ENCODE data around the gene TANGO2. TPM values are rescaled to one million over a fixed set of nuclear protein-coding genes. Genes with fewer than 3 reads are reported as not detected.

Gene TANGO2
- total RNA-seq, 1 experiment from 2014 or later: 17.0 TPM

GRCh38 chr22:20108757-20109230 lies 87.9 kb downstream of the TANGO2 start:
- TF ChIP-seq ATF3 (IDR thresholded peaks at IDR 0.05): no peak
- RAD21 ChIA-PET (ENCODE audit: low non-redundant PET in 1 of 2, low total read pairs in 2 of 2, uncharacterized antibody in 2 of 2, unreplicated experiment in 2 of 2): no interaction called here
- intact Hi-C loops (cut with micrococcal nuclease): no loop called here
- no peak overlapping the region for H3K27ac ChIP-seq (ENCODE audit: low read depth, low read length)
- H3K36me3 ChIP-seq (ENCODE audit: control insufficient read depth in 1 of 2, insufficient read depth in 2 of 2, low read length in 2 of 2): peaks cover 24 to 69% of the 10 kb centered on the region in 2 experiments; a peak in 3 of 4 replicates
- no peak overlapping the region for H3K4me2 ChIP-seq (ENCODE audit: low read length)
- no TSS peak for BruUV-seq (replicated peaks)
- H2AFZ ChIP-seq (ENCODE audit: low read depth, low read length, poor library complexity, severe bottlenecking): no peak overlapping the region
- no peak for ATAC-seq
- CTCF ChIA-PET: no interaction called here
- POLR2A ChIA-PET: no interaction called here
- no peaks in the 10 kb centered on the region for H3K9me2 ChIP-seq (ENCODE audit: insufficient read depth)
- H3K79me2 ChIP-seq (ENCODE audit: insufficient read depth, low read length): peaks cover 22% of the 10 kb centered on the region
- no peaks in the 10 kb centered on the region for H4K20me1 ChIP-seq (ENCODE audit: insufficient read depth)
- H3K4me1 ChIP-seq (ENCODE audit: control insufficient read depth in 1 of 2, insufficient read depth in 2 of 2, low read length in 2 of 2): peaks cover 0 to 4% of the 10 kb centered on the region in 2 experiments; a peak in 1 of 4 replicates
- no peak for DNase-seq (ENCODE audit: low read depth, low spot score)
- H3K9ac ChIP-seq (ENCODE audit: low read length): no peak overlapping the region
- no peaks in the 10 kb centered on the region for H3K27me3 ChIP-seq (ENCODE audit: insufficient read depth, low read length)
- H3K4me3 ChIP-seq (replicated peaks in 1 of 2; ENCODE audit: low read depth in 1 of 2, low read length in 2 of 2): no peak overlapping the region
- H3K9me3 ChIP-seq (ENCODE audit: control insufficient read depth in 1 of 2, insufficient read depth in 1 of 2, low read depth in 1 of 2, low read length in 2 of 2): no peaks in the 10 kb centered on the region

DNA sequence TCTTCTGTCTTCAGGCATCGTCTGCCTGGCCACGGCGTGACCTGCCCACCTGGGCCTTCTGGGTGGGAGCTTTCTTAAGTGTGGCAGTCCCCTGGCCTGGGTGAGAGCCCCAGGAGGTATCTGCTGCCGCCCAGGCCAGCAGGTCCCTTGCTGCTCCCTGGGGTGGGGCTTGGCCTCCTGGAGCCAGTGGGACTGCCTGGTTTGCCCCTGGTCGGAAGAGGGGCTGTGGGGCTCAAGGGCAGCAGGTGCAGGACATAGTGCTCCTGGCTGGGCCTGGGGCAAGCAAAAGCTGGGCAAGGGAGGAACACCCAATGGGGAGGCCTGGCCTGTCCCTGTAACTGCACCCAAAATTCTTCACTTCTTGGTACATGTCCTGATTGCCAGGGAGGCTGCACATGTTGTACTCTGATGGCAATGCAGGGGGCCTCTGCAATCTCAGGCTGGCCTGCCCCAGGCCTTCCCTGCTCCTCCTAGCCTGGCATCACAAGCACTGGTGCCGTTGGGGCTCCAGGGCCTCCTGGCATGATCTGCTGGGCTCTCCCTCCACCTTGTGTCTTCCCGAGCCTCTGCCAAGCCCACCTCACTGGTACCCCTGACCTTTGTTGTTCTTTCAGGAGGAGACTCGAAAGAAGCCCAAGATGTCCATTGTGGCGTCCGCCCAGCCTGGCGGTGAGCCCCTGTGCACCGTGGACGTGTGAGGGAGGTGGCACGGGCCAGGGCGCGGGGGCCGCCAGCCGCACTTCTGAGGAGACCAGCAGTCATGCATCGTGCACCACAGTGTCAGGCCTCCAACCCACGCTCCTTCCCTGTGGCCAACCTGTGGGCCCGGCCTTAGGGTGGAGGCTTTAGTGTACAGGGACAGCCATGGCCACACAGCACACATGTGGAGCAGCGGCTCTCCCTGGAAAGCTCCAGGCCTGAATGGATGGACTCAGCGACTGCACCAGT lies 88.8 kb downstream of the TANGO2 start:
- H3K9me2 ChIP-seq (ENCODE audit: insufficient read depth): no peaks in the 10 kb centered on the region
- DNase-seq (ENCODE audit: low read depth, low spot score): no peak
- no TSS peak for BruUV-seq (replicated peaks)
- H3K9ac ChIP-seq (ENCODE audit: low read length): no peak overlapping the region
- CTCF ChIA-PET: no interaction called here
- no peaks in the 10 kb centered on the region for H3K9me3 ChIP-seq (ENCODE audit: control insufficient read depth in 1 of 2, insufficient read depth in 1 of 2, low read depth in 1 of 2, low read length in 2 of 2)
- peaks cover 26 to 69% of the 10 kb centered on the region in 2 experiments; a peak in 3 of 4 replicates for H3K36me3 ChIP-seq (ENCODE audit: control insufficient read depth in 1 of 2, insufficient read depth in 2 of 2, low read length in 2 of 2)
- peaks cover 25% of the 10 kb centered on the region for H3K79me2 ChIP-seq (ENCODE audit: insufficient read depth, low read length)
- peaks cover 0 to 4% of the 10 kb centered on the region in 2 experiments; a peak in 1 of 4 replicates for H3K4me1 ChIP-seq (ENCODE audit: control insufficient read depth in 1 of 2, insufficient read depth in 2 of 2, low read length in 2 of 2)
- peak overlapping the region; percentile 34 for H3K27ac ChIP-seq (ENCODE audit: low read depth, low read length)
- H3K4me2 ChIP-seq (ENCODE audit: low read length): no peak overlapping the region
- no peak overlapping the region for H2AFZ ChIP-seq (ENCODE audit: low read depth, low read length, poor library complexity, severe bottlenecking)
- intact Hi-C loops (cut with micrococcal nuclease): loop anchor here (10.0 kb wide), 1 partner anchor 145 kb away; no protein-coding TSS in a partner anchor
- RAD21 ChIA-PET (ENCODE audit: low non-redundant PET in 1 of 2, low total read pairs in 2 of 2, uncharacterized antibody in 2 of 2, unreplicated experiment in 2 of 2): no interaction called here
- H3K27me3 ChIP-seq (ENCODE audit: insufficient read depth, low read length): no peaks in the 10 kb centered on the region
- TF ChIP-seq YY1 (IDR thresholded peaks at IDR 0.05; ENCODE audit: extremely low read depth, insufficient replicate concordance, low read depth, low read length): no peak
- TF ChIP-seq EZH2phosphoT487 (IDR thresholded peaks at IDR 0.05; ENCODE audit: borderline replicate concordance): no peak
- TF ChIP-seq SP1 (IDR thresholded peaks at IDR 0.05; ENCODE audit: low read depth): no peak
- TF ChIP-seq CEBPB (IDR thresholded peaks at IDR 0.05; ENCODE audit: low read depth): no peak
- TF ChIP-seq POLR2AphosphoS5 (IDR thresholded peaks at IDR 0.05; ENCODE audit: low read depth, low read length): no peak
- TF ChIP-seq ZBTB33 (IDR thresholded peaks at IDR 0.05; ENCODE audit: extremely low read depth, insufficient replicate concordance, low read length): no peak
- no peak for TF ChIP-seq POLR2A (IDR thresholded peaks at IDR 0.05; ENCODE audit: borderline replicate concordance, extremely low read depth, insufficient read depth, insufficient read length)
- no peak for TF ChIP-seq ZFX (IDR thresholded peaks at IDR 0.05)
- no peak for TF ChIP-seq JUND (IDR thresholded peaks at IDR 0.05)
- no peak for TF ChIP-seq REST (IDR thresholded peaks at IDR 0.05; ENCODE audit: low read depth)
- TF ChIP-seq SRF (IDR thresholded peaks at IDR 0.05; ENCODE audit: low read depth): no peak
- no peak for TF ChIP-seq ZNF274 (IDR thresholded peaks at IDR 0.05; ENCODE audit: low read depth, low read length)
- no peak for TF ChIP-seq FOSL1 (IDR thresholded peaks at IDR 0.05; ENCODE audit: low read depth)
- no peak overlapping the region for H3K4me3 ChIP-seq (replicated peaks in 1 of 2; ENCODE audit: low read depth in 1 of 2, low read length in 2 of 2)
- no peak for ATAC-seq
- POLR2A ChIA-PET: no interaction called here
- no peaks in the 10 kb centered on the region for H4K20me1 ChIP-seq (ENCODE audit: insufficient read depth)

Measured in HCT116 (cell line).